ENCODE measurements around the gene COPS2.

The COPS2 gene

GRCh38 chr15:49155834-49156627, 632 bp upstream of the COPS2 start:
- no peak for FAIRE-seq

- FAIRE-seq = no peak
These were observed 645 bp downstream of the COPS2 start for GRCh38 chr15:49154799-49155109.

- FAIRE-seq = no peak
These were observed 1.0 kb downstream of the COPS2 start for GRCh38 chr15:49154359-49154758.

- FAIRE-seq = no peak
These were observed 2.7 kb downstream of the COPS2 start for GRCh38 chr15:49152552-49153312.

GRCh38 chr15:49151831-49152230, 3.6 kb downstream of the COPS2 start:
- no peak for FAIRE-seq

- no peak for FAIRE-seq
These were observed 6.7 kb downstream of the COPS2 start for GRCh38 chr15:49148727-49149126.

GRCh38 chr15:49148298-49148697, 7.1 kb downstream of the COPS2 start:
- no peak for FAIRE-seq

GRCh38 chr15:49145651-49146609, 9.5 kb downstream of the COPS2 start:
- peak; percentile 82 for FAIRE-seq

- no peak for FAIRE-seq
These were observed 17.5 kb downstream of the COPS2 start for GRCh38 chr15:49137861-49138260.

GRCh38 chr15:49135911-49136310, 19.5 kb downstream of the COPS2 start:
- no peak for FAIRE-seq

- FAIRE-seq = no peak
These were observed 20.0 kb downstream of the COPS2 start for GRCh38 chr15:49135342-49135857.

GRCh38 chr15:49134683-49135341, 20.6 kb downstream of the COPS2 start:
- no peak for FAIRE-seq

GRCh38 chr15:49131403-49131802, 24.0 kb downstream of the COPS2 start:
- FAIRE-seq = no peak

GRCh38 chr15:49124371-49124770, 31.0 kb downstream of the COPS2 start:
- FAIRE-seq = no peak

GRCh38 chr15:49122541-49123062, 32.8 kb downstream of the COPS2 start:
- FAIRE-seq = no peak

- FAIRE-seq = no peak
These were observed 33.5 kb downstream of the COPS2 start for GRCh38 chr15:49121901-49122300.

- no peak for FAIRE-seq
These were observed 34.6 kb downstream of the COPS2 start for GRCh38 chr15:49120832-49121231.

GRCh38 chr15:49116108-49116857, 39.1 kb downstream of the COPS2 start:
- FAIRE-seq = no peak

- no peak for FAIRE-seq
These were observed 40.3 kb downstream of the COPS2 start for GRCh38 chr15:49115062-49115461.

GRCh38 chr15:49110158-49110944, 45.0 kb downstream of the COPS2 start:
- no peak for FAIRE-seq

- FAIRE-seq = no peak
These were observed 52.4 kb downstream of the COPS2 start for GRCh38 chr15:49103002-49103401.
